Measurements from ENCODE around the gene OR13C5. TPM values are rescaled to one million over a fixed set of nuclear protein-coding genes. Genes with fewer than 3 reads are reported as not detected.

OR13C5 gene
- total RNA-seq, 2 experiments from 2014 or later, result not detected

DNA sequence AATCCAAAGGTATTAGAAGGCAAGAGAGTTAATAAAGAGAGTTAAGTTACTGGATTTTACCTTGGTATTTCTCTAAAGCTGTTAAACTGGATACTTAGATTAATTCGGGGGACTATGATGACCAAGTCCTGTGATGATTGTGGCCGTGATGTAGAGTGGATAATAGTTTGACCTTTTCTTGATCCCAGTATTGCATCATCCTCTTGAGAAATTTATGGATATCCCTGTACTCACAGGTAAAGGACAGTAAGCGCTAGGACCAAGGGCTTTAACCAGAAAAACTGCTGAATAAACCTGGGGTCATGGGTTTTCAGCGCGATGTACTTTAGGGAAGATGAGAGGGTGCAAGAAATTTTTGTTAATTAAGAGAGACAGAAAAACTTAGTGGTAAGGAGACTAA is 21.9 kb downstream of the OR13C5 start:
- no peak overlapping the region for H3K4me3 Mint-ChIP-seq

DNA sequence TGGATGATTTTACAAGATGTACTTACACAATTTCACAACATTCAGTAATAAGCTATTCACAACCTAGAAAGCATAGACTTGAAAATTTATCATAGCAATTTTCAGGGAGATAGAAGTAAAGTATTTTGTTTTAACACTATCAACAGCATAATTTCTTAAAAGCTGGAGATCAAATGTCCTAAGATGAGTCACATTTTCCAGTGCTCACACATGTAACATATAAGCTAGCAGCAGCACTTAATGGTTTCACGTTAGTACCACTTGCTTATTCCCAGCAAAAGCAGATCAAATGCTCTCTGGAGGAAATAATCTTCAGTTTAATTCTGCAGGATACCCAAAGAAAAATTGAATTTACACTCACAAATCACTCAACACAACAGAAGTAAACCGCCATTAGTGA is 23.8 kb downstream of the OR13C5 start:
- Mint-ChIP-seq H3K27ac (no peak overlapping the region), H3K9me3 (peaks cover 11% of the 10 kb centered on the region), H3K36me3 (no peaks in the 10 kb centered on the region), H3K4me1 (no peaks in the 10 kb centered on the region), H3K4me3 (no peak overlapping the region), H3K27me3 (no peaks in the 10 kb centered on the region)
- no peak for DNase-seq

More for the DNA sequence above, 21.9 kb downstream of the OR13C5 start:
- DNase-seq, result no peak
- peaks cover 6% of the 10 kb centered on the region for H3K9me3 Mint-ChIP-seq
- no peak overlapping the region for H3K27ac Mint-ChIP-seq
- no peaks in the 10 kb centered on the region for H3K4me1 Mint-ChIP-seq
- no peaks in the 10 kb centered on the region for H3K36me3 Mint-ChIP-seq
- peaks cover 3% of the 10 kb centered on the region for H3K27me3 Mint-ChIP-seq

DNA sequence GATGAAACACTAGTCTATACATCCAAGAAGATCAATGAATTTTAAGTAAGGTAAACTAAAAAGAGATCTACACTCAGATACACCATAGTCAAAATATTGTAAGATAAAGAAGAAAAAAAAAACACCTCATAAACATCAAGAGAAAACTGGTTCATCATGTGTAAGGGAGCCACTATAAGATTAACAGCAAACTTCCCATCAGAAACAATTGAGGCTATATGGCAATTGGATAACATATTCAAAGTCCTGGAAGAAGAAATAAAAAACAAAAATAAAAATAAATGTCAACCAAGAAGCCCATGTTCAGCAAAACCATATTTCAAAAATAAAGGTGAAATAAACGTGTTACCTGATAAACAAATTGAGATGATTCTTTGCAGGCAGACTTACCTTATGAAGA is 26.6 kb downstream of the OR13C5 start:
- Mint-ChIP-seq H3K4me3 (no peak overlapping the region), H3K9me3 (peaks cover 11% of the 10 kb centered on the region), H3K27me3 (no peaks in the 10 kb centered on the region), H3K27ac (no peak overlapping the region), H3K4me1 (no peaks in the 10 kb centered on the region), H3K36me3 (no peaks in the 10 kb centered on the region)
- DNase-seq, result no peak

DNA sequence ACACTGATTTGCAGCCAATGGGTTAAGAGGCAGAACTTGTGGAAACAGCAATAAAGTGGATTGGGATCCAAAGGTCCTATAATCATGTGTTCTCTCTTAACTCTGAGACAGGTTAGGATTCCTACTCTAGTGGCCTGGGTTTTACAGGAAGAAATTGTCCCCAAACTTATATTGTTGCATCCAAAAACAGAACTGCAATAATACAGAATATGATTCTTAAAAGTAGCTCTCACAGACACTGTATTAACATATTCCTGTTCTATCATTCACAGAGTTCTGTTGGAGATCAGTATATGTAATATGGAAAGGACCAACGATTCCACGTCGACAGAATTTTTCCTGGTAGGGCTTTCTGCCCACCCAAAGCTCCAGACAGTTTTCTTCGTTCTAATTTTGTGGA is 30.3 kb downstream of the OR13C5 start, which contains the start of gene OR13C8:
Gene OR13C8, plus strand, starts transcription at position 301 of the 400 bp plus-strand sequence. Its CDS starts 0 bp downstream, at position 301.
- H3K9me3 Mint-ChIP-seq, result peaks cover 8% of the 10 kb centered on the region
- H3K4me1 Mint-ChIP-seq, result no peaks in the 10 kb centered on the region
- no peaks in the 10 kb centered on the region for H3K36me3 Mint-ChIP-seq
- H3K27me3 Mint-ChIP-seq, result no peaks in the 10 kb centered on the region
- no peak for DNase-seq
- H3K4me3 Mint-ChIP-seq, result no peak within 1 kb of the TSS
- no peak within 1 kb of the TSS for H3K27ac Mint-ChIP-seq

DNA sequence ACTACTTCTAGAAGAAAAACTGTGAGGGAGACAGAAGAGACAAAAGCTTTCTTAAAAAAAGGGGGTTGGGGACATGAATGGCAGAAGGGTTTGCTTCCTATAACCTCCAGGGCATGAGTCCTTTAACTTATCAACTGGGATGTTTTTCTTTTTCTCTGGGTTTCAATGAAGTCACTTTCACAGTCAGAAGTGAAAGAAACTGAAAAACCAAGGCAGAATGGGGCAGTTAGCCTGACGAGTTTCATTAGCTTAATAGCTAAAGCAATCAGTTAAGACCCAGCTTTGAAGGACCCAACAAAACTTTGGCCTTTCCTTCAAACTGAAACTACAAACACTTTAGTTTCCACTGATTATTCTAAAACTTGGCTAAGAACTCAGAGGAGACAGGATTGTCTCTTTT is 34.9 kb downstream of the OR13C5 start:
- Mint-ChIP-seq H3K36me3 (no peaks in the 10 kb centered on the region), H3K4me3 (no peak overlapping the region), H3K27ac (no peak overlapping the region), H3K27me3 (no peaks in the 10 kb centered on the region), H3K4me1 (no peaks in the 10 kb centered on the region), H3K9me3 (peaks cover 1% of the 10 kb centered on the region)
- no peak for DNase-seq

DNA sequence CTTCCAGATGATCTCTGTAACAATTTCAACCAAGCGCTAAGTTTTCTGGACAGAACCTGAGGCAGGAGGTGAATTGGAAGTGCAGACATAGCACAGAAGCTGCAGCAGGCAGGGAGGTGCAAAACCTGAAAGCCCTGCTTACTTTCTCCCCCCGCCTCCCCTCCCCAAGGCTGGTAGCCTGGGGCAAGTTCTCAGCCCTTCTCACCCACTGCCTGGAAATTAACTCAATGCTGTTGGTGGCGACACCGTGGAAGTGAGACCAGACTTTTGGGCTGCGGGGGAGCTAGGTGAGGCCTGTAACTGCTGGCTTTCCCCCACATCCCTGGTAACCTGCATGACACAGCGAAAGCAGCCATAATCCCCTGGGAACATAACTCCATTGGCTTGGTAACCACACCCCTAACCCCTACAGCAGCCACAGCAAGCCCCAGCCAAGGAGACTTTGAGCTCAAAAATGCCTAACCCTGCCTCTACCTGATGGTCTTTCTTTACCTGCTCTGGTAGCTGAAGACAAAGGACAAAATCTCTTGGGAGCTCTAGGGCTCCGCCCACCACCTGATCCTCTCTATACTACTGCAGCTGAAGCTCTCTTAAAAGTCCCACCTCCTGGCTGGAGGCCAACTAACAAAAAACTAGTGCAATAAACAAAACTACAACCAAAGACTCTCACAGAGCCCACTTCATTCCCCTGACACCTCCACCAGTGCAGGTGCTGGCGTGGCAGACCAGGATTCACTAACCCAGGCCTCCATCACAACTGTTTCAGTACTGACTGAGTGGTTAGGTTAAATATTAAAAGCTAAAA is 42.2 kb downstream of the OR13C5 start:
- no peak for DNase-seq
- Mint-ChIP-seq H3K4me3 (no peak overlapping the region), H3K27me3 (no peaks in the 10 kb centered on the region), H3K9me3 (peaks cover 2% of the 10 kb centered on the region), H3K4me1 (no peaks in the 10 kb centered on the region), H3K36me3 (no peaks in the 10 kb centered on the region), H3K27ac (no peak overlapping the region)

DNA sequence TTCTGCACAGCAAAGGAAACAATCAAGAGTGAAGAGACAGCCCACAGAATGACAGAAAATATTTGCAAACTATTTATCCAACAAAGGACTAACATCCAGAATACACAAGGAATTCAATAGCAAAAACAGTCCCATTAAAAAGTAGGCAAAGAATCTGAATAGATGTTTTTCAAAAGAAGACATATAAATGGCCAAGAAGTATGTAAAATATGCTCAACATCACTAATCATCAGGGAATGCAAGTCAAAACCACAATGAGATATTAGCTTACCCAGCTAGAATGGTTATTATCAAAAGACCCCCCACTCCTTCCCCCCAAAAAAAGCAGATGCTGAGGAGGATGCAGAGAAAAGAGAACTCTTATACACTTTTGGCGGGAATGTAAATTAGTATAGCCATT is 43.7 kb downstream of the OR13C5 start:
- Mint-ChIP-seq H3K9me3 (peaks cover 2% of the 10 kb centered on the region), H3K4me1 (no peaks in the 10 kb centered on the region), H3K27me3 (no peaks in the 10 kb centered on the region), H3K27ac (no peak overlapping the region), H3K36me3 (no peaks in the 10 kb centered on the region), H3K4me3 (no peak overlapping the region)
- no peak for DNase-seq

DNA sequence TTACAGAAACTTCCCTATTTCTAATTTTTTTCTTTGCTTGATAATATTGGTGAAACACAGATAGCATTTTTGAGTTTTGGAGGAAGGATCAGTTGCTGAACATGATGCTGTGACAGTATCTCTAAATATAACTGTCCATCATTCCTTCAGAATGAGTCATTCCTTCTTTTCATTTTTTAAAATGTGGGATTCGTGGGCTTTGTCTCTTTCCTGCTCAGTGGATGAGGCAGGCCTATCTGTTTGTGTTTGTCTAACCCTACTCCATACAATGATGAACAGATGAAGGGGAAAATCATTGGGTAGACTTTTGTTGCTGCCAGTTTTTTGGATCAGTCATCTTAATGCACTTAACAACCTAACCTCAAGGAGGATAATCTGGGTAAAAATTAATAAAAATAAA is 46.0 kb downstream of the OR13C5 start:
- H3K4me3 Mint-ChIP-seq, result no peak overlapping the region
- DNase-seq, result no peak
- no peaks in the 10 kb centered on the region for H3K27me3 Mint-ChIP-seq
- peaks cover 3% of the 10 kb centered on the region for H3K9me3 Mint-ChIP-seq
- no peaks in the 10 kb centered on the region for H3K4me1 Mint-ChIP-seq
- H3K27ac Mint-ChIP-seq, result no peak overlapping the region
- H3K36me3 Mint-ChIP-seq, result no peaks in the 10 kb centered on the region

Other genes with a start within 250 kb of the OR13C5 start
- not detected for gene OR13F1, start 95.2 kb downstream of the OR13C5 start, total RNA-seq
- not detected for gene OR13C4, start 72.2 kb downstream of the OR13C5 start, total RNA-seq
- not detected for gene OR13C3, start 62.6 kb downstream of the OR13C5 start, total RNA-seq
- not detected for gene OR13C8, start 30.2 kb downstream of the OR13C5 start, total RNA-seq
- not detected for gene OR13C2, start 6.2 kb upstream of the OR13C5 start, total RNA-seq
- not detected for gene OR13C9, start 18.8 kb upstream of the OR13C5 start, total RNA-seq
- gene OR13D1, start 95.1 kb upstream of the OR13C5 start, total RNA-seq, result not detected
- 10 to 100 TPM; 11.2 to 11.3 TPM for gene NIPSNAP3A, start 148.3 kb upstream of the OR13C5 start, total RNA-seq
- gene NIPSNAP3B, start 164.7 kb upstream of the OR13C5 start, total RNA-seq, result under 1 TPM; 0.23 to 0.88 TPM

Data from activated naive CD8-positive, alpha-beta T cell treated with anti-CD3 and anti-CD28 coated beads for 36 hours (primary cell).